Activated T-helper 1 cell treated with Interleukin-2 at 50 U/mL for 16 hours (primary cell): ENCODE results near the gene CDK3.

Experiments used
- DNase-seq: peaks from one replicate; pipeline ENCODE4 v3.0.0-alpha.2; 2020; ENCODE audit warnings: low read depth

Gene CDK3

GRCh38 chr17:76014100-76014924 lies 13.7 kb downstream of the CDK3 start:
- DNase-seq: peak; percentile 59

DNA sequence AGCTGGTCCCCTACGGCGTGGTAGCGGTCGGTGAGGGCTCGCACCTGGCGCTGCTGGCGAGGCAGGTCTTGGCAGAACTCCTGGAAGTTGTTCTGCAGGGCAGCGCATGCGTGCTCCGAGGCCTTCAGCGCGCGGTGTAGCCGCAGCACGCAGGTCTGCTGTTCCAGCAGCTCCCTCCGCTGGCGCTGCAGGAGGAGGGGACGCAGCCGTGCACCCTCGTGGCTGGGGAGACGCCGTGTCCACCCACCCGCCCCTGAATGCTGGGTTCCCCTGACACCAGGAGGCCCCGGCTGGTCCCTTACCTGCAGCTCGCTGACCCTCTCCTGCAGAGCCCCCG lies 14.2 kb downstream of the CDK3 start:
- DNase-seq: no peak

GRCh38 chr17:76017481-76018339 lies 17.1 kb downstream of the CDK3 start:
- DNase-seq: no peak

DNA sequence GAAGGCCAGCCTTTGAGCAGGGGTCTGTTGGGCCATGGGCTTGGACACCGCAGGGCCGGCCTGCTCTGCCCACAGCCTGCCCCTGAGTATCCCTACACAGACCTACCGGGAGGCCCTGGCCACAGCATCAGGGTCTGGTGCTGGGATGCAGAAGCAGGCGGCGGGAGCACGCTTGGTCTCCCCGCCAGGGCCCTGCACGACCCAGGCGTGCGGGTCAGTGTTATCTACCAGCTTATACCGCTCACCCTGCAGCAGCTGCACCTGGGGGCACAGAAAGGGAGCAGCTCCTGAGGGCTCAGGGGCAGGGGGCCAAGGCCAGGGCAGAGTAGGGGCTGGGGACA lies 17.7 kb downstream of the CDK3 start:
- DNase-seq: no peak

GRCh38 chr17:76018801-76019200 lies 18.1 kb downstream of the CDK3 start:
- no peak for DNase-seq

DNA sequence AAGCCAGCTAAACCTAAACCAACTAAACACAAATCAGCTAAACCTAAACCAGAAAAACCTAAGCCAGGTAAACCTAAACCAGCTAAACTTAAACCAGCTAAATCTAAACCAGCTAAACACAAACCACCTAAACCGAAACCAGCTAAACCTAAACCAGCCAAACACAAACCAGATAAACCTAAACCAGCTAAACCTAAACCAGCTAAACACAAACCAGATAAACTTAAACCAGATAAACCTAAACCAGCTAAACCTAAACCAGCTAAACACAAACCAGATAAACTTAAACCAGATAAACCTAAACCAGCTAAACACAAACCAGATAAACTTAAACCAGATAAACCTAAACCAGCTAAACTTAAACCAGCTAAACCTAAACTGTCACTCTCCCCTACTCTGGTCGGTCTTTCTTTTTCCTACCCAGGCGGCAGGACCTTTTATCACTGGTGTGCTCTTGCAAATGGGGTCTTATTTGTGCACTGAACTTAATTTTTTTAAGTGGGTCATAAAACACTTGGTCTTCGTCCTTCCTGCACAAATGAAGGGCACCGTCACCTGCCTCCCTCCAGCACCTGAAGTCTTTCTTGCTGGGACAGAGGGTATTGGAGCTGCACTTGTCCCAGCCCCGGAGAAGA lies 19.3 kb downstream of the CDK3 start:
- DNase-seq: no peak

GRCh38 chr17:76022285-76022684 lies 21.6 kb downstream of the CDK3 start:
- DNase-seq: no peak

GRCh38 chr17:76022973-76023899 lies 22.6 kb downstream of the CDK3 start:
- no peak for DNase-seq

GRCh38 chr17:76023900-76024237 lies 23.2 kb downstream of the CDK3 start:
- no peak for DNase-seq

DNA sequence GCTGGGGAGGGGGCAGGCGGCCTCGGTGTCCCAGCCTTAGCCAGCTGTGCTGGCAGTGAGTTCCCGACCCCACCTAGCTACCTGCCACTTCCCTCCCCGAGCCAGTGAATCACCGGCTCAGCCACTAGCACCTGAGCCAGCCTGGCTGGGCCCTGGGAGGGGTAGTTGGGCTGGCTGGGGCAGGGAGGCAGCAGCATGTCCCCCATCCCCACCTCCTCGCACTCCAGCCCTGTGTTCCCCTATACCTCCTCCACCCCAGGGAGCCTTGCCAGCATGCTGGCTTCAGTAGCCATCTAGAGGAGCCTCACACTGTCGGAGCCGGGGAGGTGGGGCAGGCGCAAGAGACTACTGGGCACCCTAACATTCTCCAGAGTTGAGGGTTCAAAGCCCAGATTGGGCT lies 23.7 kb downstream of the CDK3 start:
- no peak for DNase-seq

DNA sequence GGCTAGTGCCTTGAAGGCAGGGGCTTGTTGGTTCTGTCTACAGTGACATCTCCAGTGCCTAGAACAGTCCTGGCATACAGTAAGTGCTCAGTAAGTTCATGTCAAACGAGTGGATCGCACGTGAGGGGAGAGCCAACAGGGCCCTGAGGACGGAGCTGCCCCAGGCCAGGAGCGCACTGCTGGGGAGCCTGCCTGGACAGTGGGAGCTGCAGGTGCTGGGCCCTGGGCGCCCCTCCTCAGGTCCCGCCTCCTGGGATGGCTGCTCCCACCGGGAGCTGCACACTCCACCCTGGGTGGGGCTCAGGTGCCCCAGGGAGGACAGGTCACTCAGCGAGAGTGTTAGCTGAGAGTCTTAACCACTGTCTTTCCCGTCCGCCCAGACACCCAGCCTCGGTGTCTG lies 24.6 kb downstream of the CDK3 start:
- no peak for DNase-seq

DNA sequence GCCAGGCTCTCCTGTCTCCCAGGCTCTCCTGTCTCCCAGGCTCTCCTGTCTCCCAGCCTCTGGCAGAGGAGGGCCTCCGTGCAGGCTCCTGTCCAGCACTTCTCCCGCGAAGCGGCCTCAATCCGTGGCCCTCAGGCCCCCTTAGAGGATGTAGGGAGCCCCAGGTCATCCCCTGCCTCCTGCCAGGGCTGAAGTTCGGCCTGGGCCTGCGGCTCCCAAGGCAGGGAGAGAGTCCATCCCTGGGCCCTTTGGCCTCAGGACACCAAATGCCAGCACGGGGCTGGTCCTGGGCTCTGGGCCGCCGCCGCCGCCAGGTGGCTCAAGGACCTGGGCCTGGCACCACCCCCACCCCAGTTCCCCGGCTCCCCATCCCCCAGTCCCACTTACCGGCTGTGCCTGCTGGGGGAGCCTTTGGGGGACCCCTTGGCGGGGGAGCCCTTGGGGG lies 26.1 kb downstream of the CDK3 start:
- DNase-seq: no peak

- DNase-seq: no peak
These were observed 26.6 kb downstream of the CDK3 start, which contains the start of gene EVPL for GRCh38 chr17:76027159-76027839. Gene EVPL (minus strand): TSS chr17:76027306. CDS start chr17:76027198, 108 bp downstream.

- DNase-seq: no peak
These were observed 31.6 kb downstream of the CDK3 start for GRCh38 chr17:76032073-76032779.

- DNase-seq: no peak
These were observed 32.1 kb downstream of the CDK3 start for GRCh38 chr17:76032780-76033108.

DNA sequence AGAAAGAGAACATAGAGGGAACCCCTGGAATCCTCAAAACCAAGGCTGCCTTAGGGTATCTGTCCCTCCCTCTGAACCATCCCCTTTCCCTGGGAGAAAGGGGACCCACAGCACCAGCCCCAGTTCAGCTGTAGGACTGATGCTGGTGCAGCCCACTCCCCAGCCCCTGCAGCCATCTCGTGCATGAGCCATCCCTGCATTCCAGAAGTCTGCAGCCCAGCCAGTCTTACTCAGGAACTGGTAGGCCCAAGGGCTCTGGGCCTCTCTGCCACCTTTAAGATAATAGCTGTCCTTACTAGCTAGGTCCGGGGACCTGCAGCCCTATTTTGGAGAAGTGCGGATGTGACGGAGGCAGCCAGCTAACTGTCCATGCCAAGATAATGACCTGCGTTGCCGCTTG lies 32.5 kb downstream of the CDK3 start:
- DNase-seq: no peak

- DNase-seq: no peak
These were observed 34.0 kb downstream of the CDK3 start for GRCh38 chr17:76034428-76035350.

- DNase-seq: no peak
These were observed 36.0 kb downstream of the CDK3 start for GRCh38 chr17:76036497-76037261.

DNA sequence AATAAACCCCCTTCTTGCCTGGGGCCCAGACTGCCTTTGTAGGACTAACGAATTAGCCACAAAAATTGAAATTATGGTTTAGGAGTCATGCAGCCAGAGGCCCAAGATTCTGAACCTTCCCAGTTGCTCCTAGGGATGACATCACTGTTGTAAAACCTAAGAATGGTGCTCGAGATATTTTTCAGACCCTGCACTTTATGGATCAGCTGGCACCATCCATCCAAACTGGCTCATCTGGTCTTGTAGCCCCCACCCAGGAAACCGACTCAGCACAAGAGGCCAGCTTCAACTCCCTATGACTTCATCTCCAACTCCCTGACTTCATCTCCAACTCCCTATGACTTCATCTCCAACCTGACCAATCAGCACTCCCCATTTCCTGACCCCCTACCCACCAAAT lies 37.4 kb downstream of the CDK3 start:
- no peak for DNase-seq
